Measurements from ENCODE around the gene MRPS25.
A peak's percentile ranks its signal among the peaks of the same experiment; 100 is the strongest.

The MRPS25 gene

DNA sequence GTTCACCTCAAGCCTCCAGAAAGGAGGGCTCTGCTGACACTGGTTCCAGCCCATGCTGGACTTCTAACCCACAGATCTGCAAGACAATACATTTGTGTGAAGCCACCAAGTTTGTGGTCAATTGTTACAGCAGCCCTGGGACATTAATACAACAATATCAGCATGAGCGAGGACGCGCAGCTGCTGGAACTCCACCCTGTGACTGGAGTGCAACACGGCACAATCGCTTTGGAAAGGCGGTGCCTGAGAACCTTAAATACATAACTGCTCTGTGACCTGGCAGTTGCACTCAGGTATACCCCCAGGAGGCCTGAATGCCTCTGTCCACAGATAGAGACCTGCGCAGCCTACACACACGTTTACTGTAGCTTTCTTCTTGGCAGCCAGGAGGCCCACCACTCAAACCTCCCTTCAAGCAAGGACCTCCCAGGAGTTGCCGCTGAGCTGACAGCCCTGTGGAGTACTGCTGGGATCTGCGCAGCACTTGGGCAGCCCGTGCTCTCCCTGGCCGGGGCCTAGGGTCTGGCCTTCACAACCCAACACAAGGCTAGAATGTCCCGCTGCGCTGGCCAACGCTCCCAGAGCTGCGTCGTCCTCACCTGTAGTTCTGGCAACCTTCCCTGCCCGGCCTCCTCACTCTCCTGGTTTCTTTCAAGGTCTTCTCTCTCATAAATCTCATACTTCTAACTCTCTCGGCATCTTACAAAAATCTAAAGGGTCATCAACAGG, 8.3 kb downstream of the MRPS25 start:
- no peak for DNase-seq (ENCODE audit: low read depth)
- no peak overlapping the region for H3K4me3 ChIP-seq (ENCODE audit: low read depth, low read length)
- TF ChIP-seq, protein P1, sequence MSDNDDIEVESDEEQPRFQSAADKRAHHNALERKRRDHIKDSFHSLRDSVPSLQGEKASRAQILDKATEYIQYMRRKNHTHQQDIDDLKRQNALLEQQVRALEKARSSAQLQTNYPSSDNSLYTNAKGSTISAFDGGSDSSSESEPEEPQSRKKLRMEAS (IDR thresholded peaks at IDR 0.05; ENCODE audit: low read depth, low read length) = no peak
- no peak for TF ChIP-seq MYC (IDR thresholded peaks at IDR 0.05; ENCODE audit: low read depth, low read length)
- TF ChIP-seq, protein P2, sequence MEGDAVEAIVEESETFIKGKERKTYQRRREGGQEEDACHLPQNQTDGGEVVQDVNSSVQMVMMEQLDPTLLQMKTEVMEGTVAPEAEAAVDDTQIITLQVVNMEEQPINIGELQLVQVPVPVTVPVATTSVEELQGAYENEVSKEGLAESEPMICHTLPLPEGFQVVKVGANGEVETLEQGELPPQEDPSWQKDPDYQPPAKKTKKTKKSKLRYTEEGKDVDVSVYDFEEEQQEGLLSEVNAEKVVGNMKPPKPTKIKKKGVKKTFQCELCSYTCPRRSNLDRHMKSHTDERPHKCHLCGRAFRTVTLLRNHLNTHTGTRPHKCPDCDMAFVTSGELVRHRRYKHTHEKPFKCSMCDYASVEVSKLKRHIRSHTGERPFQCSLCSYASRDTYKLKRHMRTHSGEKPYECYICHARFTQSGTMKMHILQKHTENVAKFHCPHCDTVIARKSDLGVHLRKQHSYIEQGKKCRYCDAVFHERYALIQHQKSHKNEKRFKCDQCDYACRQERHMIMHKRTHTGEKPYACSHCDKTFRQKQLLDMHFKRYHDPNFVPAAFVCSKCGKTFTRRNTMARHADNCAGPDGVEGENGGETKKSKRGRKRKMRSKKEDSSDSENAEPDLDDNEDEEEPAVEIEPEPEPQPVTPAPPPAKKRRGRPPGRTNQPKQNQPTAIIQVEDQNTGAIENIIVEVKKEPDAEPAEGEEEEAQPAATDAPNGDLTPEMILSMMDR (IDR thresholded peaks at IDR 0.05; ENCODE audit: low read depth, low read length) = no peak

DNA sequence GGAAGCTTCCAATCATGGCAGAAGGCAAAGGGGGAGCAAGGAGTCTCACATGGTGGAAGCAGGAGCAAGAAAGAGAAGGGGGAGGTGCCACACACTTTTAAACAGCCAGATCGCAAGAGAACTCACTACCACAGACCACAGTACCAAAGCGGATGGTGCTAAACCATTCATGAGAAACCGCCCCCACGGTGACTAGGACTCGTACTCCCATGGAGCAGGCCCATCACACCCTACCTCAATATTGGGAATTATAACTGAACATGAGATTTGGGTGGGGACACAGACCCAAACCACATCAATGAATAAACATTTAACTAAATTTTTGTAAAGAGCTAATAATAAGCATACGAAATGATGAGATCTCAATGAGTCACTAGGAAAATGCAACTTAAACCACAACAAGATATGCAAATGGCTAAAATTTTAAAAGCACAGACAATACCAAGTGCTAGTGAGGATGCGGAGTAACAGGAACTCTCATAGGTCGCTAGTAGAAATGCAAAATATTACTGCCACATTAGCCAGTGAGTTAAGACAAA, 10.0 kb downstream of the MRPS25 start:
- TF ChIP-seq, protein P2 (IDR thresholded peaks at IDR 0.05; ENCODE audit: low read depth, low read length) = no peak
- TF ChIP-seq POLR2A (IDR thresholded peaks at IDR 0.05; ENCODE audit: extremely low read depth, insufficient read length) (no peak), MYC (IDR thresholded peaks at IDR 0.05; ENCODE audit: low read depth, low read length) (no peak)
- TF ChIP-seq, protein P1 (IDR thresholded peaks at IDR 0.05; ENCODE audit: low read depth, low read length) = no peak
- H3K4me3 ChIP-seq (ENCODE audit: low read depth, low read length) = no peak overlapping the region
- peak; percentile 34 for DNase-seq (ENCODE audit: low read depth)

DNA sequence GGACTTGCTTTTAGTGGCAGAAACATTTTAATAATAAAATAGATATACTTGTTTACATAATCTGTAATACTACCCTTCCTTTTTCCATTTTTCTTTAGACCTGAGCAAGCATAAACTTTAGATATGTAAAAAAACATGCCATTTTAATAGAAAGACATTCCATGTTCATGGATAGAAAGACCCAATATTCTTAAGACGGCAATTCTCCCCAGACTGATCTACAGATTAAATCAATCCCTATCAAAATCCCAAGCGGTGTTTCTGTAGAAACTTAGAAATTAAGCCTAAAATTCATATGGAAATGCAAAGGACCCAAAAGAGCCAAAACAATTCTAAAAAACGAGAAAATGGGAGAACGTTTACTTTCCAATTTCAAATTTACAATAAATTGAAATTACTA, 11.6 kb downstream of the MRPS25 start:
- TF ChIP-seq, protein P1 (IDR thresholded peaks at IDR 0.05; ENCODE audit: low read depth, low read length) = no peak
- TF ChIP-seq, protein P2 (IDR thresholded peaks at IDR 0.05; ENCODE audit: low read depth, low read length) = no peak
- TF ChIP-seq MYC (IDR thresholded peaks at IDR 0.05; ENCODE audit: low read depth, low read length) (no peak), POLR2A (IDR thresholded peaks at IDR 0.05; ENCODE audit: extremely low read depth, insufficient read length) (no peak)
- DNase-seq (ENCODE audit: low read depth) = no peak
- no peak overlapping the region for H3K4me3 ChIP-seq (ENCODE audit: low read depth, low read length)

DNA sequence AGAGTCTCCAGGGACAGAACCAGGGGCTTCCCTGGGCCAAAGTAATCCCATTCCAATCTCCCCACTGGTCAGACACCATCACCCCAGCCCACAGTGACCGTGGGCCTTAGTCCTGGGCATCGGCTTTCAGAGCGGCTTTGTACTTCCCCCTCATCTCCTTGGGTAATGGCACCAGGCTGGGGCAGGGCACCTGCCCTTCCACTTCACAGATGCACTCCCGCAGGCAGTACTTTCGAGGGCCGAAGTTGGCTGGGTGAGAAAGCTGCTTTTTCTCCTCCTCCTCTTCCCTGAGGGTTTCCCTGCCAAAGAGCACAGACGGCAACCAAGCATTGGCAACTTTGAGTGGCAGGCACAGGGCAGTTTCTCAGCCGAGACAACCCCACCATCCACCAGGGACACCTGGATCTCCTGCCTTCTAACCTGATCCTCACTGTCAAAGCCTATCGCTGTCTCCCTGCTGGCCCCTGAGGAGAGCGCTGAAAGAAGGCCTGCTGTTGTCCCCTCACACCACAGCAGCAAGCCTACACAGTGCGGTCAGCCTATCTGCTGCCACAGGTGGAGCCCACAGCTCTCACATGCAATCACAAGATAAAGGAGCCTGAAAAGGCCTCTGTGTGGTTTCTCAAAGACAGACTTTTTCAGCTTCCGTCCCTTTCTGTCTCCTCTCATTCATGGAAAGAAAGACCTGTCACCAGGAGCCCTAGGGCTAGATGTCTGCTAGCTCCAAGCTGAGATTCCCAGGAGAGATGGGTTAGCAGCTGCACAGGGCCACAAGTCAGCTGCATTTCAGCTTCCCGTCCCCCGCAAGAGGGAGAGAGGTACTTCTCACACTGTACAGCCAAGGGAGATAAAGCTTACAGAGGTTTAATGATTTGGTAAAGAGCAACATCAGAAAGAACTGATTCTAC, 12.5 kb downstream of the MRPS25 start:
- H3K4me3 ChIP-seq (ENCODE audit: low read depth, low read length) = no peak overlapping the region
- DNase-seq (ENCODE audit: low read depth) = no peak
- TF ChIP-seq, protein P2 (IDR thresholded peaks at IDR 0.05; ENCODE audit: low read depth, low read length) = no peak
- TF ChIP-seq, protein P1 (IDR thresholded peaks at IDR 0.05; ENCODE audit: low read depth, low read length) = no peak
- TF ChIP-seq POLR2A (IDR thresholded peaks at IDR 0.05; ENCODE audit: extremely low read depth, insufficient read length) = no peak
- TF ChIP-seq MYC (IDR thresholded peaks at IDR 0.05; ENCODE audit: low read depth, low read length) = no peak

DNA sequence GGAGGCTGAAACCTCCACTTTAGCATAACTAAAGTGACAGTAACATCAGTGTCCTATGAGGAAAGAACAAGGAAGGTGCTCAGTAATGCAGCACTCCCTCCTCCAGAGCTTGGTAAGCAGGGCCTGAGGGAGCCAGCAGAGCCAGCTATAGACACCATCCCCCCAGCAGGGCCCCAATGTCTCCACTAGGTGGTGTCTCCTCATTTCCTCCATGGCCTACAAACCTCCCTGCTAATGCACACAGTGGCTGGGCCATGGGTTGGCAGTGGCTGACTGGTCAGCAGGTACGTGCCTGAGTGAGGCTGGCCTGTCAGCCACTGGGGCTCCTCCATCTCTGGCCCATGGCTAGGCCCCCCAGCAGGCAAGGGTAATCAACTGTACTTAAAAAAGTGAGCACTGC, 13.6 kb downstream of the MRPS25 start:
- H3K4me3 ChIP-seq (ENCODE audit: low read depth, low read length) = no peak overlapping the region
- no peak for TF ChIP-seq MYC (IDR thresholded peaks at IDR 0.05; ENCODE audit: low read depth, low read length)
- TF ChIP-seq, protein P2 (IDR thresholded peaks at IDR 0.05; ENCODE audit: low read depth, low read length) = peak; percentile 76
- TF ChIP-seq, protein P1 (IDR thresholded peaks at IDR 0.05; ENCODE audit: low read depth, low read length) = no peak
- DNase-seq (ENCODE audit: low read depth) = peak; percentile 61

All from NB4 (cell line).